Karpas-422 (cell line): ENCODE data around the gene CHRDL1. TPM values are rescaled to one million over a fixed set of nuclear protein-coding genes. Genes with fewer than 3 reads are reported as not detected.

Source experiments
- DNase-seq: peaks from one replicate; pipeline ENCODE4 v3.0.0-alpha.2; 2015
- H2AFZ ChIP-seq: fragments of 200-600 bp; sonication (generic); 2 replicates; pipeline ENCODE4 v1.6.1; 2014; ENCODE audit warnings: antibody characterized with exemption, low read length, mixed read lengths
- H3K27ac ChIP-seq: fragments of 200-600 bp; sonication (generic); 2 replicates; pipeline ENCODE4 v1.5.1; 2014; ENCODE audit warnings: mild to moderate bottlenecking, low read length, moderate library complexity
- H3K27me3 ChIP-seq: fragments of 200-600 bp; sonication (generic); 2 replicates; pipeline ENCODE4 v1.6.1; 2014; ENCODE audit warnings: low read length, mixed read lengths
- H3K36me3 ChIP-seq: fragments of 200-600 bp; sonication (generic); 2 replicates; pipeline ENCODE4 v1.6.1; 2014; ENCODE audit warnings: low read length, mixed read lengths; ENCODE audit not compliant: insufficient read depth
- H3K4me1 ChIP-seq: fragments of 200-600 bp; sonication (generic); 2 replicates; pipeline ENCODE4 v1.6.1; 2014; ENCODE audit warnings: mild to moderate bottlenecking, low read length, mixed read lengths
- H3K4me2 ChIP-seq: fragments of 200-600 bp; sonication (generic); 2 replicates; pipeline ENCODE4 v1.6.1; 2014; ENCODE audit warnings: low read length, low read depth, mild to moderate bottlenecking; ENCODE audit not compliant: poor library complexity, severe bottlenecking
- H3K4me3 ChIP-seq: fragments of 200-600 bp; sonication (generic); 2 replicates; pipeline ENCODE4 v1.5.1; 2014; ENCODE audit warnings: mild to moderate bottlenecking, antibody characterized with exemption, low read length, mixed read lengths
- H3K79me2 ChIP-seq: fragments of 200-600 bp; sonication (generic); 2 replicates; pipeline ENCODE4 v1.6.1; 2014; ENCODE audit warnings: mild to moderate bottlenecking, low read length, mixed read lengths
- H3K9ac ChIP-seq: fragments of 200-600 bp; sonication (generic); 2 replicates; pipeline ENCODE4 v1.6.0; 2014; ENCODE audit warnings: low read length
- H3K9me2 ChIP-seq: fragments of 200-600 bp; sonication (generic), shearing (Covaris generic); replicated peaks from 2 replicates; pipeline ENCODE4 v1.6.0; 2014; ENCODE audit warnings: mild to moderate bottlenecking, low read length, moderate library complexity; ENCODE audit not compliant: insufficient read depth
- H3K9me3 ChIP-seq: fragments of 300-700, 200-600 bp; sonication (generic); 2 replicates; pipeline ENCODE4 v1.6.1; 2014; ENCODE audit warnings: low read length, mixed read lengths
- H4K20me1 ChIP-seq: fragments of 200-600 bp; sonication (generic); 2 replicates; pipeline ENCODE4 v1.6.1; 2014; ENCODE audit warnings: mild to moderate bottlenecking, antibody characterized with exemption, low read length, low read depth; ENCODE audit not compliant: insufficient read depth
- total RNA-seq: library from RNA; depleted of rRNA; stranded (reverse); fragments of >200 nt; shearing (Covaris generic); gene quantifications from 2 replicates; pipeline ENCODE4 v1.2.3, GENCODE V29; 2014; ENCODE audit warnings: low replicate concordance

The CHRDL1 gene
- total RNA-seq, 1 experiment from 2014 or later: not detected

DNA sequence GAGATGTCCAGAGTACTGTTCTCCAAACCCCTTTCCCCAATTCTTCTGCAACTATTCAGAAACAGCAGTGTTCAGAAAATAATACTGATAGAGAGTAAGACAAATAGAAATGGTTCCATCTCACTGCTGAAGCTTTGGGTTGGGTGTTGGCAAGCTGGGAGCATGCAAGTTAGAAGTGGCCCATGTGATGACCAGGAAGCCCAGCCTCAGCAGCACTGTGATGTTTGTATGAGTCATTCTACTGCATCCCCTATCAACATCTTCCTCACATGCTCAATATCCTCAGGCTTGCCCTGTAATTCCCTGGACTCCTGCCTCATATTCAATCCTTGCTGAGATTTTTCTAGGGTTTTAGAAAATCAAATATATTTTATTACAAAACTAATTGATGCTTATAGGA lies 96.5 kb downstream of the CHRDL1 start:
- H3K27ac ChIP-seq: no peak overlapping the region
- no peak overlapping the region for H3K4me3 ChIP-seq
- H2AFZ ChIP-seq: no peak overlapping the region
- H3K4me1 ChIP-seq: no peaks in the 10 kb centered on the region
- H3K79me2 ChIP-seq: no peaks in the 10 kb centered on the region
- no peaks in the 10 kb centered on the region for H3K27me3 ChIP-seq
- no peak for DNase-seq
- H3K36me3 ChIP-seq: no peaks in the 10 kb centered on the region
- H3K4me2 ChIP-seq: no peak overlapping the region
- no peak overlapping the region for H3K9ac ChIP-seq
- H4K20me1 ChIP-seq: no peaks in the 10 kb centered on the region
- no peaks in the 10 kb centered on the region for H3K9me3 ChIP-seq
- H3K9me2 ChIP-seq: no peaks in the 10 kb centered on the region; the same call in 1 of the 2 replicates

DNA sequence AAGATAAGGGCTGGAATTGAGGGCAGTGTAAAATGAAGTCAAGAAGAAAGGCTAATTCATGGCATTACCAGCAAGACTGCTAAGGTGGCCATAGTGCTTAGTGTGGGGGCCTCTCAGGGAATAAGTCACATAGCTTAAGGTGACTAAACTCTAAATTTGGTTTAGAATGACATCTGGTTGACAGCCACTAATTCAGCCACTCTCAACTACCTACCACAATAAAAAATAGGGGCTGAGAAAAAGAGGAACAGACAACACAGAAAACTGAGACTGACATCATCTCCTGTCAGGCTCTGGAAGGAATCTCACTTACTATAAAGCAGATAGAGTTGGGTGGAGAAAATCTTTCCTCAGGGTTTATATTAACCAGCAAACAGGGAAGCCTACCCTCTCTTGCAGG lies 96.9 kb downstream of the CHRDL1 start:
- no peaks in the 10 kb centered on the region for H3K4me1 ChIP-seq

DNA sequence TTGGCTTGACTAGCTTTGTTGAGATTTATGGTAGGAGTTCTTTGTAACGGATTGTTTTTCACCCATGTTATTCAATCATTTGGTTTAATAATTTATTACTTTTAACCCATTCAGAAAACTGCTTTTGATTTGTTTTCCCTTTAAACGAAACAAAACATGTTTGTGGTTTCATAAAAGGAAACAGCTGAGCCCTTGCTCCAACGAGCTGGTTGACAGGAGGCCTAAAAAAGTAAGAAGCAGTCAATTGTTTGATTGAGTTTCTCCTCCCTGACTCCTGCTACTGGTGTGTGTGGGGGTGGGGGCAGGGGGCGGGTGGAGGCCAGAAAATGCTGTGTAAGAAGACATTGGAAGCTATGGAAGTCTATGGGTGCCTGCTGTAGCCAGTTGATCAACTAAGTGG lies 102.8 kb downstream of the CHRDL1 start:
- Histone ChIP-seq H3K9me2 (no peaks in the 10 kb centered on the region; the same call in 1 of the 2 replicates), H3K36me3 (no peaks in the 10 kb centered on the region), H4K20me1 (no peaks in the 10 kb centered on the region), H3K79me2 (no peaks in the 10 kb centered on the region), H3K4me3 (no peak overlapping the region), H3K4me1 (no peaks in the 10 kb centered on the region), H3K27ac (no peak overlapping the region), H3K9ac (no peak overlapping the region), H3K9me3 (no peaks in the 10 kb centered on the region), H3K4me2 (no peak overlapping the region), H2AFZ (no peak overlapping the region), H3K27me3 (no peaks in the 10 kb centered on the region)
- DNase-seq: no peak

More for the DNA sequence above, 96.9 kb downstream of the CHRDL1 start:
- H3K27ac ChIP-seq: no peak overlapping the region
- DNase-seq: no peak
- no peaks in the 10 kb centered on the region for H4K20me1 ChIP-seq
- no peaks in the 10 kb centered on the region; the same call in 1 of the 2 replicates for H3K9me2 ChIP-seq
- no peaks in the 10 kb centered on the region for H3K27me3 ChIP-seq
- no peaks in the 10 kb centered on the region for H3K79me2 ChIP-seq
- H3K36me3 ChIP-seq: no peaks in the 10 kb centered on the region
- no peak overlapping the region for H3K9ac ChIP-seq
- no peaks in the 10 kb centered on the region for H3K9me3 ChIP-seq
- no peak overlapping the region for H2AFZ ChIP-seq
- H3K4me3 ChIP-seq: no peak overlapping the region
- no peak overlapping the region for H3K4me2 ChIP-seq

DNA sequence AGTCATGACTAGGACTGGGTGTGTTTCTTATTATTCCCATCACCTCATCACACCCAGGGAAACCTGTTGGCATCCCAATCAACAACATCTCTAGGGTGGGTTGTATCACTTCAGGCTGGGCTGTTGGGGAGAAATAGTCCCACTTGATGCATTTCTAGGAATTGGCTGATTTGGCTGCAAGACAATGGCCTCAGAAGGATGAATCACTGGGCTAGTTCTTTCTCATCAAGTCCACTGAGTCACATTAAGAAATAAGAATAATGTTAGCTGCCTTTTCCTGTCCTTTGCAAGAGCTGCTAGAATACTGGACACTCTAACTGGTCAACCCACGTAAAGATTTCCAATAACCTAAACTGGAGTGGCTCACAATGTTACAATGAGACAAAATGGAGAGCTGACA lies 104.2 kb downstream of the CHRDL1 start:
- no peak overlapping the region for H2AFZ ChIP-seq
- no peak overlapping the region for H3K4me2 ChIP-seq
- H3K9ac ChIP-seq: no peak overlapping the region
- no peaks in the 10 kb centered on the region for H3K4me1 ChIP-seq
- H3K9me2 ChIP-seq: no peaks in the 10 kb centered on the region; the same call in 1 of the 2 replicates
- no peaks in the 10 kb centered on the region for H3K9me3 ChIP-seq
- H3K79me2 ChIP-seq: no peaks in the 10 kb centered on the region
- no peaks in the 10 kb centered on the region for H3K36me3 ChIP-seq
- H3K27me3 ChIP-seq: no peaks in the 10 kb centered on the region
- H3K27ac ChIP-seq: no peak overlapping the region
- H4K20me1 ChIP-seq: no peaks in the 10 kb centered on the region
- DNase-seq: no peak
- no peak overlapping the region for H3K4me3 ChIP-seq

DNA sequence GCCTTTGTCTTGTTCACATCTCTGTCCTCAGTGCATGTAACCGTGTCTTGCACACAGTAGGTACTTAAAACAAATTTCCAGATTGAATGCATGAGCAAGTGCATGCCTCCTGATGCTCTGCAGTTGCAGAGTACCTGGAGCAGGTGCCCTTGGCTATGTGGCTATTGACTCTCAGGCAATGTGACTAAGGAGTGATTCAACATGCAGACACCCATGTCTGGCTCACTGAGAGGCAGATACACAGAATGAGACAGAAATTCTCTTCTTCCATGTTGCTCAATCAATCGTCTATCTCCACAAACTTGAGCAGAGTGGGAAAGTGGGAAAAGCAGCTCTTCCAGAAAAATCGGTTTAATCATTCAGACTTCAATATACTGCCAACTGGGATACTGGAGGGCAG lies 111.0 kb downstream of the CHRDL1 start:
- Histone ChIP-seq H3K4me1 (no peaks in the 10 kb centered on the region), H2AFZ (no peak overlapping the region), H3K36me3 (no peaks in the 10 kb centered on the region), H3K27ac (no peak overlapping the region), H3K79me2 (no peaks in the 10 kb centered on the region), H3K4me2 (no peak overlapping the region), H3K4me3 (no peak overlapping the region), H3K9me2 (no peaks in the 10 kb centered on the region), H3K9me3 (no peaks in the 10 kb centered on the region), H3K9ac (no peak overlapping the region), H3K27me3 (no peaks in the 10 kb centered on the region), H4K20me1 (no peaks in the 10 kb centered on the region)
- DNase-seq: no peak

DNA sequence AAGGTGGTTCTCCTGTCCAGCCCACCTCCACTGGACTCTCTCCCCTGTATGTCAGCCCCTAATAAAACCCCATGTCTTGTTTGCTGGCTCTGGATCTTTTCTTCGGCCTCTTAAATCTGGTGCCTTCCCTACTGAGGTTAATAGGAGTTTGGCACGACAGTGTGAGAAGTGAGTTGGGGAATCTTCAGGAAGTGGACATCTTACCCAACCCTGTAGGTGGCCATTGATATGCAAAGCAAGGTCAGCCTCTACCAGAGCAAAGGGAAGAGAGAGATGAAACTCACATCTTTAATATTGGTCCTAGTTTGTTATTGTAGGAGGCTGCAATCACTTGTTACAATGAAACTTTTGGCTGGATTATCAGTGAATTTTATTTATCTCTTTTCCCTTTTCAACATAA lies 111.7 kb downstream of the CHRDL1 start:
- Histone ChIP-seq H3K9me2 (no peaks in the 10 kb centered on the region), H3K27me3 (no peaks in the 10 kb centered on the region), H3K4me3 (no peak overlapping the region), H3K9ac (no peak overlapping the region), H3K27ac (no peak overlapping the region), H3K79me2 (no peaks in the 10 kb centered on the region), H2AFZ (no peak overlapping the region), H3K36me3 (no peaks in the 10 kb centered on the region), H3K9me3 (no peaks in the 10 kb centered on the region), H3K4me1 (no peaks in the 10 kb centered on the region), H4K20me1 (no peaks in the 10 kb centered on the region), H3K4me2 (no peak overlapping the region)
- no peak for DNase-seq

DNA sequence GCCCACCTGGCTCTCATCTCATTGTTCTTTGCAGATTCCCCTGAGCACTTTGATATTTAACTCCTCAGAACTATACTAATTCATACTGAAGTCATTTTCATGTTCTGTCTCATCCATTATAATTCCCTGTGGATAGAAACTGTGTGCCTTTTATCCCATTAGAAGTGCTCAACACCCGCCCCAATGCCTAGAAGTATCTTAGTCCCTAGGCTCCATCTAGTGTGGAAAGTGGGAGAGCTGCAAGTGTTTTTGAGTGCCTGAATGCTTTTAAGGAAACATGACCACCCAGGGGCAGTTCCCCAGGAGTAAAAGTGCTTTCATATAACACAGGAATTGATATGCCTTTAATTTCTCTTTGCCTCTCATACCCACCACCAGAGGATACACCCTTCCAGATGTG lies 117.0 kb downstream of the CHRDL1 start:
- Histone ChIP-seq H3K4me1 (no peaks in the 10 kb centered on the region), H3K9me3 (no peaks in the 10 kb centered on the region), H3K27me3 (no peaks in the 10 kb centered on the region), H3K36me3 (no peaks in the 10 kb centered on the region), H3K4me2 (no peak overlapping the region), H4K20me1 (no peaks in the 10 kb centered on the region), H2AFZ (no peak overlapping the region), H3K4me3 (no peak overlapping the region), H3K79me2 (no peaks in the 10 kb centered on the region), H3K9ac (no peak overlapping the region), H3K27ac (no peak overlapping the region), H3K9me2 (no peaks in the 10 kb centered on the region)
- no peak for DNase-seq

DNA sequence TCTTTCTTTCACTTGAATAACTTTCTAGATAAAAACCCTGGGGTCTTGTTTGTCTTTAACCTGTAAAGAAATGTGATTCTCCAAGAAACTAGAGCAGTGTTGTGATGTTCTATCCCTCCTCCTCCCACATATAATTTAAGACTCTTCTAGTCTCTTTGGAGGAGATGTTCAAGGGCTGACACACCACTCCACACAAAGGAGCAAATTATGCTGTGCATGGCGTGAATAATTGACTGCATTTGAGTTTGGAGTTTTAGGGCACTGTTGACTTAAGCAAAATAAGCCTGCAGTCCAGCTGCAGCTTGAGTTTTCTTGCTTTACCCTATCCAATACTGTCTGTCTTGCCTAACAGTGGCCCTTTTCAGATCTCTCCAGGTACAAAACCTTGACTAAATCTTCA lies 119.7 kb downstream of the CHRDL1 start:
- Histone ChIP-seq H3K9ac (no peak overlapping the region), H2AFZ (no peak overlapping the region), H3K79me2 (no peaks in the 10 kb centered on the region), H3K4me2 (no peak overlapping the region), H3K27me3 (no peaks in the 10 kb centered on the region), H3K27ac (no peak overlapping the region), H3K36me3 (no peaks in the 10 kb centered on the region), H3K9me2 (no peaks in the 10 kb centered on the region), H4K20me1 (no peaks in the 10 kb centered on the region), H3K9me3 (no peaks in the 10 kb centered on the region), H3K4me3 (no peak overlapping the region), H3K4me1 (no peaks in the 10 kb centered on the region)
- DNase-seq: no peak
